HG03354 (cell line): ENCODE measurements around the gene PLEKHG2.

Experiments used
- ATAC-seq: cut with Tn5 transposase; IDR thresholded peaks from one replicate; pipeline ENCODE4 v1.9.1; 2021; ENCODE audit warnings: mild to moderate bottlenecking; ENCODE audit not compliant: unreplicated experiment, poor library complexity, severe bottlenecking

PLEKHG2 gene

DNA sequence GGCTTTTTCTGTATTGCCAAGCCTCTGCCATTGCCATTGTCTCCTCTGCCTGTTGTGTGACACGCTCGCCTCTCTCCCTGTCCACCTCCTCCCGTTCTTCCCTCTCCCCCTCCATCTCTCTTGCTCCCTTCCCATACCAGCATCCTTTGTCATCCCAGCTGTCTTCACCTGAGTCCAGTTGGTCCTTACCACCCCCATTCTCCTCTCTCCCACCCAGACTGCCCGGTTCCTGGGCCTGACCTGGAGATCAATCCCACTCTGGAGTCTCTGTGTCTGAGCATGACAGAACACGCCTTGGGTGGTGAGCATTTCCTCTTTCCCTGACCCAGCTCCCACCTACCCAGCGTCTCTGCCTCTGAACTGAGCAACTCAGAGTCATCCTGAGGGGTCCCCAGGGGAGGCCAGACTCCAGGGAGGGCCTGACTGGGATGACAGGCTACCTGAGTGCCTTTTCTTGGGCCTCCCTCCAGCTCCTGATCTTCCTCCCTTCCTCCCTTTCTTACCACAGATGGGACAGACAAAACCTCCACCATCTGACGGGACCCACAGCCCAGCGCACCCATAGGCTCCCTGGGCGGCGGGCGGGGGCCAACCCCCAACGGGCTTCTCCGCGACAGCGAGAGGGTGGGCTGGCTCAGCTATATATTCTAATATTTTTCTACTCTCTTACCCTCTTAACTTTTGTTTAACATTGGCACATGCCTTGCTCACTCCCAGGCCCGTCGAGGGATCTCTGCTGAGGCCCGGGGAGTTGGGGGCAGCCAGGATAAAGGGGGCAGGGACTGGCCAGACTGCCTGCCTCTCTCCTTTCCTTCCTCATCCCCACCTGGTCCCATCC is 29.3 kb upstream of the PLEKHG2 start:
- no peak for ATAC-seq

DNA sequence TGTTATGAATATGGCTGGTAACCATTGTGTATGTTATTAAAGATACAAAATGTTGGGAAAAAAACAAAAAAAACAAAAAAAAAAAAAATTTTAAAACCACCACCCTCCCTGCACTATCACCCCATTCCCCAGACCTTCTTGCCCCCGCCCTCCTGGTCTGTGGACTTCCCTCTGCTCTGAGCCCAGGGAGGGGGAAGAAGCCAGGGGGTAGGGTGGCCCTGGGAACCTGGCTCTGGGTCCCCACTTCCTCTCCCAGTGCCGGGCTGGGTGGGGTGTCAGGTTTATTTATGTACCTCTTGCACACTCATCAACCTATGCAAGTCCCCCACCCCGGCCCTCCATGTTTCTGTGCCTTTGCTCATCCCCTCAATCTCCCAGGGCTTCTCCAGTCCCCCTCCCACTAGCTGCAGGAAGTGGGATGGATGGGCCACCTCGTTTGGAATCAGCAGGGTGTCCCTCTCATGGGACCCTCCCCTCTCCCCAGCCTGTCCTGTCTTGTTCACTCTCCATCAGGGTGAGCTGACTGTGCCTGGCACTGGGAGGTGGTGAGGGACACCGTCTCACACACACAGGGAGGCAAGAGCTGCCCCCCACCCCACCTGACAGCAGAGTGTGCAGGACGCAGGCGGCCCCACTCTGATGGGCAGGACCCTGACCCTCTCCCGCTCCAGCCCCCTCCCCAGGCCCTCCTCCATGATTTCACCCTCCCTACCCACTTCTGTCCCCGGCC is 27.5 kb upstream of the PLEKHG2 start:
- ATAC-seq = no peak

DNA sequence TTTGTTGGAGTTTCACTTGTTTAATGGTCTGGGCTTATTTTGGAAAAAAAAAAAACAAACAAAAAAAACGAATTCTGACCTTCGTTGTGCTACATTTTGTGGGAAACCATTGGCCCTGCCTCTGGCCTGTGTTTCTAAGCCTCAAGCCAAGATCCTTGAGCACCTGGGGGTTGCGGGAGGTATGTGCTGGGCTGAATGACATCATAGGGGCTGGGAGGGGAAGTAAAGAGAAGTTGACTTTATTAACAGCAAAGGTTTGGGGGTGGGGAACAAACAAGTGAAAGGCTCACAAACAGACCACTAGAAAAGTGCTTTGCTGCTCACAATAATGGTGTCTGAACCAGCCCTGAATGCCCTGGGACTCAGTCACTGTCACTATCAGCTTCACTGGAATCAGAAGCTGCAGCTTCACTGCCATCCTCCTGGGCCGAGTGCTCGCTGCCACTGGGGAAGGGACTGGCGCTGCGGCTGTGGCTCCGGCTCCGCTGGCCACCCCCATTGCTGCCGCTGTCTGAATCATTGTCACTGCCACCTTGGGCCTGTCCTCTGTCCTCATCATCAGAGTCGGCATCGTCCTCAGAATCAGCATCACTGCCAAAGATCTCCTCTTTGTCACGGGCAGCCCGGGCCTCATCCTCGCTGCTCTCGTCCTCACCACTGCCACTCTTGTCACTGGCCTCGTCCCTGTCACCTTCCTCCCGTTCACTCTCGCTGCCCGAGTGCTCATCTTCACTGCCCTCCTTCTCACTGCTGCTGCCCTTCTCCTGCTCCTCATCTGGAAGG is 26.6 kb upstream of the PLEKHG2 start:
- ATAC-seq = no peak

DNA sequence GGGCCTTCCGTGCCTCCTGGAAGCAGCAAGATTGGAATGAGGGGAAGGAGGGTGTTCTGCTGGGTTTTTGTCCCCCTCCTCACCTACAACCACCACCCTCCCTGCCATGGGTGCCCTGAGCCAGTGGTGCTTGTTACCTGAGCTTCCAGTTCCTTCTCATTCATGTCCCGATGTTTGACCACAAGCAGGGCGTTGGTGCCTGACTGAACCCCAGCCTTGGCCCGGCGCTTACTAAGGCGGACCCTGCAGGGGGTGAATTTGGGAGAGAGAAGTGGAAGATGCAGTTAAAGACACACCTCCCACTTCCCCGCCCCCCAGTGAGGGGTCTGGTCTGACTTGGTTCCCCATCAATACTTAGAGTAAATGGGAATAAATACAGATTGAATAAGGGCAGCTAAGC is 25.9 kb upstream of the PLEKHG2 start:
- ATAC-seq = no peak

GRCh38 chr19:39388657-39389056 is 23.8 kb upstream of the PLEKHG2 start:
- ATAC-seq = no peak

DNA sequence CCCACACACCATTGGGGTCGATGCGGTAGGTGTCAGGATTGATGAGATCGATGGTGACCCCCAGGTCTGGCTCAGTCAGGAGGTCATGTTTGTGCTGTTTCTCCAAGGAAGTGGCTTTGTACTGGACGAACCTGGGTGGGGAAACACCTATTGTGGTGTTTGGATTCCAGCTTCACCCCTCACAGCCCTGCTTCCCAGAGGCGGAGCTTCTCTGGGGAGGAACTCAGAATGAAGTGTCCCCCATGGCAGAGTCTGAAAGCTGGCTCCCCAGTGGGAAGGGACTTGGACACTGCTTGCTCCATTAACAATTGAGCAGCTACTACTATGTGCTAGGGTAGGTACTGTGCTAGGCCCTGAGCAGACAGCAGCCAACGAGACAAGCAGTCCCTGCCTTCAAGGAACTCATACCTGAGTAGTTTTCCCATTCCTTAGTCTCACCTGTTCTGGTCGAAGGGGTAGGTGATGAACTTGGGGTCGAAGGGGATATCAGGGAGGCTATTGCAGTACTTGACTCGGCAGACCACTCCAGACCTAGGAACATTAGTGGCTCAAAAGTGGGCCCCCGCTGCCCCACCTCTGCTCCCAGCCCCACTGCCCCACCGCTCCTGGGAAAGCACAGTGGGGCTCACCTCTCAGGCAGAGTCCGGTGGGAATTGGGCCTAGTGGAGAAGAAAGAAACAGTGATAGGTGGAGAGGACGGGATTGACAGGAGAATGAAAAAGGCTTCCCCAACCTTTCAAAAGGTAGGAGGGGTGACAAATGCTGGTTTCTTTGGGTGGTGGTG is 22.6 kb upstream of the PLEKHG2 start:
- no peak for ATAC-seq

GRCh38 chr19:39390451-39390750 is 22.1 kb upstream of the PLEKHG2 start:
- no peak for ATAC-seq

DNA sequence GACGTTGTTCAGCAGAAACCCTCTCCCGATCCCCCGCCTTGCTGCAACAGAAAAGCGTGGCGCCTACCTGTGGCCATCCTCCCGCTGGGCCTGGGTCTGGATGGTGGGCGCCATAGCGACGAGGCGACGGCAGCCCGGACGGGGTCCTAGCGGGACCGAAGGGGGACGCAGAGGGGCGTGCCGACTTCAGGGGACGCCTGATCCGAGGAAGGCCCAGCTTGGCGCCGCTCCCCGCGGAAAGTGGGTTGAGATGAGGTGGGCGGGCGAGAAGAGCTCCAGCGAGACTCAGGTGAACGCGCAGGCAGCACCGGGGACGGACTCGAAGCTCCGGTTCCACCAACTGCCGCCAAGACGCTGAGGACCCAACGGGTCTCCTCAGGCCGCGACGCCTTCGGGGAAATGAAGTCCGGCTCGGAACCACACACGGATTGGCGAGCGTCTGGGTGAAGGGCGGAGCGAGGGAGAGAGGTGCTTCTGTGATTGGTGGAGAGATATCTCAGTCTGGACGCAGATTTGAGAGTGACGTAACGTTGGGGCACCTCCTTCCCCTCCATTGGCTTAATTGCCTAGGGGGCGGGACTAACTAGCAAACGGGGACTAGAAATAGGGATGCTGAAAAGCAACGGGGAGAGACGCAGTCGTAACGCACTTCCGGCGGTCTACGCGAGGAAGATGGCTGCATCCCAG is 21.6 kb upstream of the PLEKHG2 start, which contains the start of the genes MED29 and PAF1:
Gene MED29, plus strand, starts transcription at position 628 of the 687 bp plus-strand sequence. Its CDS starts 45 bp downstream, at position 673.
Gene PAF1, minus strand, starts transcription at position 356 of the 687 bp plus-strand sequence. Its CDS starts 242 bp downstream, at position 114.
- ATAC-seq = peak; percentile 91

DNA sequence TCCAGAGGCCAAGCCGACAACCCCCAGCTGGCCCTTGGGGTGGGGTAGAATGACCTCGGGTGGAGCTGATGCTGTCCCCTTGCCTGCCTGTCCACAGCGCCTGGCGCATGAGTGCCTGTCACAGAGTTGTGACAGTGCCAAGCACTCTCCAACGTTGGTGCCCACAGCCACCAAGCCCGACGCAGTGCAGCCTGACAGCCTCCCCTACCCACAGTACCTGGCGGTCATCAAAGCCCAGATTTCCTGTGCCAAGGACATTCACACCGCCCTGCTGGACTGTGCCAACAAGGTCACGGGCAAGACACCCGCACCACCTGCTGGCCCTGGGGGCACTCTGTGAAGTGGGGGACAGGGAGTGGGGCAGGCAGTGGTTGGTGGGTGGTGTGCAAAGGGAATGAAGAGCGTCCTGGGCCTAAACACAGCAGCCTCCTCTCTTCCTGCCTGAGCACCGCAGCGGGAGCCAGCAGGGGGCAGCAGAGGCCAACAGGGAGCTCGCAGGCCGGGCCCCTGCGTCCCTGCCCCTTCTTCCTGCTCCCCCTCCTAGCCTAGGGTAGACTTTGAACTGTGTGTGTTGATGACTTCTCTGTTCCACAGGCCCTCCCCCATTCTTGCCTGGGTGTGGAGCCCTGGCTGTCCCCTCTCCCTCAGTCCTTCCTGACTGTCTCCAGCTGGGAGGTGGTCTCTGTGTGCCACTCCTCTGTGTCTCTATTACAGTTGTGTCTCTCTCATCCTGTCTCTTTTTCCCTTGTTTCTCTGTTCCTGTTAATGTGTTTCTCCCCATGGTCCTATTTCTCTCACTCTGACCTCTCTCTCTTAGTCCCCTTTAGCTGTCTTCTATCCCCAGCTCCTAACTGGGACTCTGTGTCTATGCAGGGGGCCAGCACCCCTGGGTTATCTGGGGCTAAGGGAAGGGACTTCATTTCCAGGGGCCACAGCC is 14.8 kb upstream of the PLEKHG2 start:
- ATAC-seq = peak; percentile 50

- no peak for ATAC-seq
Measured at GRCh38 chr19:39398297-39398864, 14.1 kb upstream of the PLEKHG2 start.

- ATAC-seq = no peak
Measured at GRCh38 chr19:39399668-39400050, 12.8 kb upstream of the PLEKHG2 start.

GRCh38 chr19:39400061-39400460 is 12.4 kb upstream of the PLEKHG2 start:
- ATAC-seq = no peak

DNA sequence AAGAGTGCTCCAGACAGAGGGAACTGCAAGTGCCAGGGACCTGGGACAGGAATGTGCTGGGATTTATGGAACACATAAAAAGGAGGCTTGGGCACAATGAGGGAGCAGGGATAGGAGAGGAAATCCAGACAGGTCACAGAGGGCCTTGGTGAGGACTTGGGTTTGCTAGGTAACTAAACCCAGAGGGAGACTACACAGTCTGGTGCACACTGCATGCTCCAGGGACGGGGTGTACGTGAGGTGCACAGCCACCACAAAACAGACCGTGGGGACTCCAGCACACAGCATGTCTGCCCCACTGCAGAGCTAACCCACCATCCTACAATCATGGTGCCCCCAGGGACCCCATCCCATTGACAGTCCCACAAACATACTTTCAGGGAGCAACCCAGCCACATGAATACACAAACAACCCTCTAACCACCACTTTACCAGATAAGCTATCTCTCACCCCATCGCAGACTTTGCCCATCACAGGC is 11.4 kb upstream of the PLEKHG2 start:
- no peak for ATAC-seq

GRCh38 chr19:39401549-39402345 is 10.7 kb upstream of the PLEKHG2 start:
- ATAC-seq = no peak

DNA sequence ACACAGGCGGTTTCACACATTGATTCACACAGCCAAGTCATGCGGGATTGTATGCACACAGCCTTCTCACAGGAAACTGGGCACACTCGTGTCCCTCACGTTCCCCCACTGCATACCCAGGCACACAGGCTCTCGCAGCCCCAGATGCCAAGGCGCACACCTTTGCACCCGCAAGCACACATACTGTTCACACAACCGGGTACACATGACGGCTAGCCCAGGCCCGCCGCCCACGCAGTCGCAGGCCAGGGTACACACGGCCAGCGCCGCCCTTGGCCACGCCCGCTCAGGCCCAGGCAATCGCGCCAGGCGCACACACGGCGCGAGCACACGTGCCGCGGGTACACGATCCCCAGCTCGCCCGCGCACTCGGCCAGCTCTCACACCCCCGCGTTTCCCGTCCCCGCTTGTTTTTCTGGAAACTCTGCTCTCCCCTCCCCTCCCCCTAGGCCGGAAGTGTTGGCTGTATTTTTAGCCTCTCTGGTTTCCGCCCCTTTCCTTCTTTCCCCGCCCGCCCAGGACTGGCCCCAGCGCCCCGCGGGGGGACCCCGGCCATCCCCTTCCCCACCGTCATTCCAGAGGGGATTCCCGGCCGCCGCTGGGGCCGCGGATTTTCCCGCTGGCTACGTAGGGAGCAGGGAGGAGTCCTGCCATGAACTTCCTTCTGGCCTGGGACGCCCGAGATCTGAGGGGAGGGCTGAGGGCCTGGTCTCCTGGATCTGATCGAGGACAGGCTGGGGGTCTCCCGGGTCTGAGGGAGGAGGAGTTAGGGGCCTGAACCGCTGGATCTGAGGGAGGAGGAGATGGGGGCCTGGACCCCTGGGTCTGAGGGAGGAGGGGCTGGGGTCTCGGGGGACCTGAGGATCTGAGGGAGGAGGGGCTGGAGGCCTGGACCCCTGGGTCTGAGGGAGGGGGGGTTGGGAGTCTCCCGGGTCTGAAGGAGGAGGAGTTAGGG is 9.8 kb upstream of the PLEKHG2 start:
- peak; percentile 24 for ATAC-seq
